NCI-H128 (cell line): ENCODE results near the gene AHNAK.
"Not testable (repeated sequence)": the region's sequence is repeated elsewhere in the genome, so short reads cannot be mapped to it uniquely, and the experiment has no call there.

Experiments used
- DNase-seq: peaks from one replicate; lab custom pipeline; 2025; ENCODE audit not compliant: unreplicated experiment; lab: John Stamatoyannopoulos, UW

The AHNAK gene

GRCh38 chr11:62573592-62574362, 27.2 kb upstream of the AHNAK start, which contains the start of gene EEF1G:
TSS of gene EEF1G (minus strand) at chr11:62573891. CDS start at chr11:62573842, 49 bp downstream.
- peak; percentile 98 for DNase-seq

- DNase-seq, result no peak
Measured at GRCh38 chr11:62573006-62573591, 26.5 kb upstream of the AHNAK start.

- DNase-seq, result no peak
Measured at GRCh38 chr11:62572431-62572830, 25.8 kb upstream of the AHNAK start.

GRCh38 chr11:62571493-62571892, 24.9 kb upstream of the AHNAK start:
- DNase-seq, result not testable (repeated sequence)

- DNase-seq, result not testable (repeated sequence)
Measured at GRCh38 chr11:62570903-62571302, 24.3 kb upstream of the AHNAK start.

GRCh38 chr11:62569611-62570010, 23.0 kb upstream of the AHNAK start:
- no peak for DNase-seq

- DNase-seq, result no peak
Measured at GRCh38 chr11:62567018-62567633, 20.5 kb upstream of the AHNAK start.

GRCh38 chr11:62566247-62566646, 19.6 kb upstream of the AHNAK start:
- no peak for DNase-seq

GRCh38 chr11:62565100-62565802, 18.6 kb upstream of the AHNAK start:
- no peak for DNase-seq

- DNase-seq, result not testable (repeated sequence)
Measured at GRCh38 chr11:62561677-62562230, 15.1 kb upstream of the AHNAK start.

GRCh38 chr11:62560566-62561103, 14.0 kb upstream of the AHNAK start:
- no peak for DNase-seq

GRCh38 chr11:62559626-62560025, 13.0 kb upstream of the AHNAK start:
- not testable (repeated sequence) for DNase-seq

GRCh38 chr11:62559204-62559603, 12.6 kb upstream of the AHNAK start:
- no peak for DNase-seq

GRCh38 chr11:62558669-62559068, 12.1 kb upstream of the AHNAK start:
- no peak for DNase-seq

GRCh38 chr11:62556875-62557631, 10.4 kb upstream of the AHNAK start:
- no peak for DNase-seq

GRCh38 chr11:62556108-62556874, 9.7 kb upstream of the AHNAK start:
- DNase-seq, result no peak

- no peak for DNase-seq
Measured at GRCh38 chr11:62555464-62556107, 9.0 kb upstream of the AHNAK start.

- DNase-seq, result no peak
Measured at GRCh38 chr11:62554387-62555167, 8.0 kb upstream of the AHNAK start.
